GM18526 (cell line): ENCODE results near the gene SPIRE2.

Source experiments
- POLR2A ChIP-seq: IDR thresholded peaks from 3 replicates; pipeline ENCODE4 v1.6.1; 2011; ENCODE audit not compliant: insufficient read length; ENCODE audit errors: extremely low read depth

The SPIRE2 gene

DNA sequence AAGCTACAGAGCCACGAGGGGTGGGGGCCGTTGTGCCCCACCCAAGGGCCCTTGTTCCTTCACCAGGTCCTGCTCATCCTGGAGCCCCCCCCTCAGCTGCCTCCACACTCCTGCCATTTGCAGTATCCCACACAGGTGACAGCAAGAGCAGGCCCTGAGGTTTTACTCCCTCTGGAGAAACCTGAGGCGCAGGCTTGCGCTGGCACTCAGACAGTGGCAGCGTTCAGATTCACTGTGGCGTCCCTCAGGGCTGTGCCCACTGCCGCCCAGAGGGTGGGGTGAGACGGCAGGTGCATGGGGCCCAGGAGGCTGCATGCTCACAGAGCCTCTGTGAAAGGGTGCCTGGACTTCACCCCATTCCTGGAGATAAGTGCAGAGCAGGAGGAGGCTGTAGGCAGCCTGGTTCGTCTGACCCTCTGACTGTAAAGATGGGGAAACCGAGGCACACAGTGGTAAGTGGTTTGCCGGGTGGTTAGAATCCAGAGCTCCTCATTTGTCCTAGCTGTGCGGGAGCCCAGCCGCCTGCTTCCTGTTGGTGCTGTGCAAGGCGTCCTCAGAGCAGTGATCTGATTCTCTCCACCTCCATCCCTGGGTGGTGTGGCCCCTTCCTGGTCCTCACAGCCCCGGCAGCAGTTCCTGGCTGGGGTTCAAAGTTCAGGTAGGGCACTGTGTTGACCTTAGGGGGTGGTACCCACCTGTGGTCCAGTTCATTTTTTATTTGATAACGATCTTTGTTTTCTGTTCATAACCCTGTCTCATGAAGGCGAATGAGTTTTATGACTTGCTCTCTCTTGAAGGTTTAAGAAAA lies 1.6 kb downstream of the SPIRE2 start:
- TF ChIP-seq POLR2A: no peak

DNA sequence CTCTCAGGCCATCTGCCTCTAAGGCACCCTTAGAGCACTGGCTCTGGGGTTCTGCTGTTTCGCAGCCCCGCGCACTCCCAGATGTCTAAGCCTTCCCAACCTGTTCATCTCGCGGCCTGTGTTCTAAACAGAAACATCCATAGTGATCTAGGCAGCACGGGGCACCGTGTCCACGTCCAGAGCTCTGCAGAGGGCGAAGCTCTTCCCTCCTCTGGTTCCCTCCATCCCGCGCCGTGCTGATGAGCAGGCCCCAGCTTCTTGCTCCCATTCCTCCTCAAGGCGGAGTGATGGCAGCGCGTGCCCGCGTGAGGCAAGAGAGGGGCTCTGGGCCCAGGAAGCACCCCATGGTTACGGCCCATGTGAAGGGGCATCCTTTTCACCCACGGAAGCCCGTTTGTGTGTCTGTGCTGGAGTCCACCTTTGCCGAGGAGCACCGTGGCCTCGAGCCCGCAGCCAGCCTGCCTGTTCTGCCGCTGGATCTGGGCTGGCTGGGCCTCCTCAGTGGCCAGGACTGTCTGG lies 3.6 kb downstream of the SPIRE2 start:
- no peak for TF ChIP-seq POLR2A

DNA sequence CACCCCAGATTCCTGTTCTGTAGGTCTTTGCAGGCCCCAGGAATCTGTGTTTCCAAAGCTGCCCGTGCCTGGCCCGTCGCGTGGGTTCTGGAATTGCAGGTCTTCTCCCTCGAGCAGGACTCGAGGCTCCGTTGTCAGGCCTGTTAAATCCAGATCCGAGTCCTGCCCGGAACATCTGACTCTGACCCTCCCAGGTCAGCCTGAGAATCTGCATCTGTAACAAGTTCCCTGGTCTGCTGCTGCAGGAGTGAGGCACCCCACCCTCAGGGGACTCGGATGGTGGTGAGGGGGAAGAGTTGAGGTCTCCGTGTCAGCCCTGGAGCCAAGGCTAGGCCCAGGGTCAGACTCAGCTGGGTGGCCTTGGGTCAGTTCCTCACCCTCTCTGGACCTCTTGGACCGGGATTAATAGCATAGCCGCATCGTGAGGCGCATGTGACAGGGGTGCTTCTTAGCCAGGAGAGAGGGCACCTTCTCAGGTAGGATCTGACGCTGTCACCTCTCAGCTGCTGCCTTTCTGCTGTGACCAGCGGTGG lies 8.8 kb downstream of the SPIRE2 start:
- no peak for TF ChIP-seq POLR2A

DNA sequence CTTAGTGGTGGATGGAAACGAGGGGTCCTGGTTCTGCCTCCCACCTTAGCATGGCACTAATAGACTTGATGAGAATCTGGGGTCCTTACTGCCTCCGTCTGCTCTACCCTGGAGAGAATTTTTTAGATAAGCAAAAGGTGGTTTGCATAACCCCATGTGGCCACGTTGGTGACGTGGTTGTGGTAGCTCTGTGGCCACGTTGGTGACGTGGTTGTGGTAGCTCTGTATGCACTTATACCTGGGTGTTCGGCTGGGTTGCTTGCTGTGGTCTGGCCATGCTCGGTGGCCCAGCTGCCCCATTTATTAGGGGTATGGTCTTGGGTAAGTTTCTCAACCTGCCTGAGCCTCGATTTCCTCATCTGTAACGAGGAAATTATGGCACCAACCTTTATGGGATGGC lies 13.0 kb downstream of the SPIRE2 start:
- TF ChIP-seq POLR2A: no peak

DNA sequence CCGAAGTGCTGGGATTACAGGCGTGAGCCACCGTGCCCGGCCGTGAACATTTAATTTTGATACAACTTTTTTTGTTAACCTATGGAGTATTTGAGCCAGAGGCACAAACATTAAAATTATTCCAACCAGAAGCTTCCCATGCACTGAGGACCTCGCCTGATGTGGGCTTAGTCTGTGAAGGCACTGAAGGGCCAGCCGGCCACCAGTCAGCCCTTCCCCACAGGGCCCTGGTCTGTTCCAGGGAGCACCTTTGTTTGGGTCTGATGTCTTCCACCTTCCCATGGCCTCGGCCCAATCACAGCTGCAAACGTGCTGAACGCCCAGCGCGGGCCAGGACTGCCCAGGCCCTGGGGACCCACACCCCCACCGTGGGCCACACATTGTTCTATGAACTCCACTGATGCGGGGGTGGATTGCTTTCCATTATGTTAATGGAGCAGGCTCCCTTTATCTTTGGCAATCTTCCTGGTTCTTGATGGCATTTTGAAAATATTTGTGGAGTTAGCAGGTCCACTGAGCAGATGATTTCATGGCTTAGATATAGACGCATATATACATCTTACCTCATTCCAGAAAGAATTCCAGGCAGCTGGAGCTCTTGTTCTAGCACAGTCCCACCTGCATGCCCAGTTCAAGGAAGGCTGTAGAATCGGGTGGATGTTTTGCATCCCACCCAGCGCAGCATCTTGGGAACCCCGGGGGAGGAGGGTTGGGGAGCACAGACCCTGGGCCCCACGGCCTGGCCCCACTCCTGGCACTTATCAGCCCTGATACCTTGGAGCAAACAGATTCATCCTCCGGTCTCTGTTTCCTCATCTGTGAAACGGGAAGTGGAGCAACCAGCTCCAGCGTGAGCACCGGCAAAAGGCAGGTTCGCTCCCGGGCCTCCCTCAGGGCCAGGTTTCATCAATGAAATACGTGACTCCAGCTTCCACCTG lies 14.5 kb downstream of the SPIRE2 start:
- TF ChIP-seq POLR2A: no peak

DNA sequence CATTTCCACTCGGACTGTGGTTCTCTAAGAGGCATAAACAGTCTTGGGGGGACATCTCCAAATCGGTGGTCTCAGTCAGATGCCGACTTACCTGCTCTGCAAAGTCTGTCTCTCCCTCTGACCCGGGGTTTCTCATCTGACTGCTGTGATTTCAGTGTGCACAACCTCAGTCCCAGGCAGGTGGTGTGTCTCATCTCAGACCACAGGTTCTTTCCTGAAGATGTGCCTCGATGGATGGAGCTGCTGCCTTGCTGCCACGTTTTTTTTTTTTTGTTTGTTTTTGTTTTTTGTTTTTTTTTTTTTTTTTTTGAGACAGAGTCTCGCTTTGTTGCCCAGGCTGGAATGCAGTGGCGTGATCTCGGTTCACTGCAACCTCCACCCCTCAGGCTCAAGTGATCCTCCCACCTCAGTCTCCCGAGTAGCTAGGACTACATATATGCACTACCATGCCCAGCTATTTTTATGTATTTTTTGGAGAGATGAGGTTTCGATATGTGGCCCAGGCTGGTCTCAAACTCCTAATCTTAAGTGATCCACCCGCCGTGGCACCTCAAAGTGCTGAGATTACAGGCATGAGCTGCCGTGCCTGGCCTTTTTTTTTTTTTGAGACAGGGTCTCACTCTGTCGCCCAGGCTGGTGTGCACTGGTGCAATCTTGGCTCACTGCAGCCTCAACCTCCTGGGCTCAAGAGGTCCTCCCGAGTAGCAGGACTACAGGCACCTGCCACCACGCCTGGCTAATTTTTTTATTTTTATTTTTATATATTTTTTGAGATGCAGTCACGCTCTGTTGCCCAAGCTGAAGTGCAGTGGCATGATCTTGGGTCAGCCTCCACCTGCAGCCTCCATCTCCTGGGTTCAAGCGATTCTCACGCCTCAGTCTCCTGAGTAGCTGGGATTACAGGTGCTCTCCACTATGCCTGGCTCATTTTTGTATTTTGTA lies 15.4 kb downstream of the SPIRE2 start:
- TF ChIP-seq POLR2A: no peak

DNA sequence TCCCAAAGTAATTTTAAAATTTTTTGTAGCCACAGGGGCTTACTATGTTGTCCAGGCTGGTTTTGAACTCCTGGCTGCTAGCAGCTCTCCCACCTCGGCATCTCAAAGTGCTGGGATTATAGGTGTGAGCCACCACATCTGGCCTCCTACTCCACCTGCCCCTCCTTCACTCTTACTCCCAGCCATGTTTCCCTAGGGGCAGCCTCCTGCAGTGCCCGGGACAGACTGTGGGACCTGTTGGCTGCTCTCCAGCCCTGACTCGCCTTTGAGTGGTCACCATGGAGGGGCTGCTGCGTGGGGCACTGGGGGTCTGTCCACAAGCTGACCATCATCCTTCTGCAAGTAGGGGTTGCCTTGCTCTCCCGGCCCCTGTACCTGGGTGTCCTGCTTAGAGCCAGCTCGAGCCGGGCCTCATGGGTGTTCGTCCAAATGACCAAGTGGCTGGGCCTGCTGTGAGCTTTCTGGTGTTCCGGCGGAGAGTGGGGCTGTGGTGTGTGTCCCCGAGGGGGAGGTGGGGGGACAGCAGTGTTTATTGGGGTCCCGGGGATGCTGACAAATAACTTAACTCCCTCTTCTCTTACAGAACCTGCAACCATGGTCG lies 16.6 kb downstream of the SPIRE2 start:
- TF ChIP-seq POLR2A: no peak

DNA sequence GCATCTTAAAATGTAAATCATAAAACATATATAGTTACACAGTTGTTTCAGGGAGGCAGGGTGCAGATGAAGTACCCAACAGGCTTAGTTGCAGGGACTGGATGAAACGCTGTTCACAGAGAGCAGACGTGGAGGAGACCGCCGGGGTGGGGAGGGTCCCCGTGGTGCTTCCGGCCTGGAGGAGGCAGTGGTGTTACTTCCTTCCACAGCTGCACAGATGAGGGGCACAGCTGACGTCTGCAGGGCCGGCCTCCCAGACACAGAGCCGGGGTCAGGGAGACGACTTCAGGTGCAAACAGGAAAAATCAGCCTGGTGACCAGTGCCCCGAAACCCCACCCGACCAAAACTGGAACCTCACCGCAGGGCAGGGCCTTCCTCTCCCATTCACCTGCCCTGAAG lies 17.1 kb downstream of the SPIRE2 start:
- no peak for TF ChIP-seq POLR2A

DNA sequence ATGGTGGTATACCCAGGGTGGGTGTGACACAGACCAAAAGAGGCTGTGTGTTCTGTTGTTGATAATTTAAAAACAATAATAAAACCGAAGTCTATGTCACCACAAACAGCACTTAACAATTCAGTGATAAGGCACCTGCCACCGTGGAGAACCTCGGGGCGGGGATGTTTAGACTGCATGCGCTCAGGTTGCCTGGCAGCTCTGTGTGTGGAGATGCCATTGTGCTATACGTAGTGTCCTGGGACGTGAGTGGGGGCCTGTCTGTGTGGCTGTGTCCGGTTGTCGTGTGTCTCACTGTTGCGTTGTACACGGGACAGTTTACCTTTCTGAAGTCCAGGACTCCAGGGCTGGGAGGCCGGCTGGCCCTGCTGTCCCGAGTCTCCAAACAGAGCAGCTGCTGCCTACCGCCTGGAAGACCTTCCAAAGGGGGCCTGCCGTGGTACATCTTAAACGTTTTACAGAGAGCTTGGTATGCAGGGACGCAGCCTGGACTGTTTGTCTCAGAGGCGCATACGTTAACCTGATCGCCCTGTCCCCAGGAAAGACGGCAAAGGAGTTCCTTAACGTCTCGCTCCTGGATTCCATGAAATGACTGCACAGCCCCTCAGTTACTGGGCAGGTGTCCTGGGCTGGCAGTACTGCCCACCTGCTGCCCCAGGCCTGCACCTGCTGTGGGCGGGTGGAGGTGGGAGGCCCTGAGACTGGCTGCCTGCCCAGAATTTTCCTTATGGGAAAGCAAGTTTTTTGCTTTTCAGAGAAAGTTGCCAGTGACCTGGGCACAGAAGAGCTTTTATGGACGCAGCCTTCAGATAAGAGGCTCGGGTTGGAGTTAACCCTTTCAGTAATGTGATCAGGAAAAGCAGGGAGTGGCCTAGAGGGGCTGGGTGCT lies 19.0 kb downstream of the SPIRE2 start:
- no peak for TF ChIP-seq POLR2A

DNA sequence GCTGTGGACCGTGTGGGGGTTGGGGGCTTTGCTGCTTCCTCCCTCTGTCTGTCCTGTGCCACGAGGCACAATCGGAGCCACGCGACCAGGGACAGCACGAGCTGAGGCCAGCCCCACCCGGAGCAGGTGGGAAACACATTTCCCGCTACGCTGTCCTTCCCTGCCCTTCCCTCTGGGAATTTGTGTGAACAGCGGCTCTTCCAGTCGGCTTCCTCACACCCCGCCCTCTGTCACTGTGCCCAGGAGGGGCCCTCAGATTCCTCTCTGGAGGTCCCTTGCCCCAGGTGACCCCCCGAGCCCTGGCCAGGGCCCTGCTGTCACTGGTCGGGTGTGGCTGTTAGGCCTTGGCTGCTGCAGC lies 19.6 kb downstream of the SPIRE2 start:
- no peak for TF ChIP-seq POLR2A

DNA sequence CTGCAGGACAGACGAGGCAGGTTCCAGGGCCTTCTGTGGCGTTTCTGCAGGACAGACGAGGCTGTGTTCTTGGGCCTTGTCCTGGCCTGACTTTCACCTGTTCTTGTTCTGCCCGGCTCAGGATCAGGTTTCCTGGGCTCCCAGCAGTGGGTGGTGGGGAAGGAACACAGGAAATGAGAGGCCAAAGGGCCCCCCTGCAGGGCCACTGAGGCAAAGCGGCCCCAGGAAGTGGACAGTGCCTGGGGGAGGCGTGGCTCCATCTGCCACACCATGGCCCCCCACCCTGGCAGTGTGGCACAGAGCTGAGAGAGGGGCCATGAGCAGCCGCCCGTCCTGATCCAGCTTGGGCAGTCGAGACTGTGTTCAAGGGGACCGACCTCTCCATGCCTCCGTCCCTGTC lies 20.7 kb downstream of the SPIRE2 start:
- no peak for TF ChIP-seq POLR2A

DNA sequence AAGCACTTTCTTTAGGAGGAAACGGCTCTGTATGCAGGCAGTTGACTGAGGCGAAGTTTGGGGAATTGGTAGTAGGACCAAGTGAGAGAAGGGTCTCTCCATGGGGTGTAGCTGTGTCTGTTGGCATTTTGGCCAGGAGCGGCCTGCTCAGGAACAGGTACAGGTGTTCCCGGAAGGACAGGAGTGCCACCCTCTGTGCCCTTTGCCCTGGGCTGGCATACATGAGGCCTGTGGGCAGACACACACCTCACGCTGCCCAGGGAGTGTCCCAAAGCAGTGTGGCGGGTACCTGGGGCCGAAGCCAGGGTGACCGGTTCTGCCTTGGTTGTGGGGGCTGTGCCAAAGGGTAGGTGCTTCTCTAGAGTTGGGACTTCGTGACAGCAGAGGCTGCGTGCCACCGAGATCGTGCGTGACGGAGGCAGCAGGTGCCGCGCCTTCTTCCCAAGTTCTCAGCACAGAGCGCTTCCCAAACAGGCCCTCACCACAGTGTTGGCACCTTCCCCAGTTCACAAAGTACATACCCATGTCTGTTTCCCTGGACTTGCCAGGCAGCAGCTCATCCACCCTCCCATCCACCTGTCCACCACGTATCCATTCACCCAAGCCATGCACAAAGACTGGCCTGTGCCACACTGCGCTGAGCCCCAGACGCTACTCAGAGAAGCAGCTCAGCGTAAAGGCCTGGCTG lies 25.2 kb downstream of the SPIRE2 start:
- TF ChIP-seq POLR2A: no peak
